Smooth muscle cell (in vitro differentiated cells): ENCODE results near the gene MVD. TPM values are rescaled to one million over a fixed set of nuclear protein-coding genes. Genes with fewer than 3 reads are reported as not detected.

Experiments used
- DNase-seq: peaks from one replicate; lab custom pipeline; 2025; ENCODE audit not compliant: unreplicated experiment; lab: John Stamatoyannopoulos, UW
- H2AFZ ChIP-seq: fragments of 200-600 bp; sonication (generic); 2 replicates; pipeline ENCODE4 v1.6.0; 2016; ENCODE audit warnings: antibody characterized with exemption, low read depth, mild to moderate bottlenecking
- H3F3A ChIP-seq: fragments of 200-600 bp; sonication (generic); 2 replicates; pipeline ENCODE4 v1.6.0; 2017; ENCODE audit warnings: antibody characterized with exemption, low read depth
- H3K27ac ChIP-seq: fragments of 200-600 bp; sonication (generic); 2 replicates; pipeline ENCODE4 v1.5.1; 2016; ENCODE audit warnings: low read depth, mild to moderate bottlenecking
- H3K27me3 ChIP-seq: fragments of 200-600 bp; sonication (generic); 2 replicates; pipeline ENCODE4 v1.6.1; 2016; ENCODE audit warnings: low read depth, mild to moderate bottlenecking
- H3K36me3 ChIP-seq: fragments of 200-600 bp; sonication (generic); 2 replicates; pipeline ENCODE4 v1.5.1; 2016; ENCODE audit warnings: low read depth
- H3K4me1 ChIP-seq: fragments of 200-600 bp; sonication (generic); 2 replicates; pipeline ENCODE4 v1.5.1; 2016; ENCODE audit warnings: low read depth
- H3K4me2 ChIP-seq: fragments of 200-600 bp; sonication (generic); 2 replicates; pipeline ENCODE4 v1.6.0; 2016; ENCODE audit warnings: mild to moderate bottlenecking
- H3K4me3 ChIP-seq: fragments of 200-600 bp; sonication (generic); 2 replicates; pipeline ENCODE4 v1.5.1; 2016; ENCODE audit warnings: mild to moderate bottlenecking
- H3K79me2 ChIP-seq: fragments of 200-600 bp; sonication (generic); 2 replicates; pipeline ENCODE4 v1.6.0; 2016; ENCODE audit warnings: low read depth, mild to moderate bottlenecking
- H3K9ac ChIP-seq: fragments of 200-600 bp; sonication (generic); 2 replicates; pipeline ENCODE4 v1.6.0; 2016; ENCODE audit warnings: low read depth
- H3K9me3 ChIP-seq: fragments of 200-600 bp; sonication (generic); replicated peaks from 2 replicates; pipeline ENCODE4 v1.5.1; 2016; ENCODE audit warnings: low read depth
- H4K20me1 ChIP-seq: fragments of 200-600 bp; sonication (generic); 2 replicates; pipeline ENCODE4 v1.6.0; 2016; ENCODE audit warnings: low read depth
- WGBS: methylation state at CpG from one replicate; pipeline ENCODE4 v1.1.7; 2016; ENCODE audit warnings: low lambda C conversion rate; 5-methylcytosine and 5-hydroxymethylcytosine counted together
- polyA plus RNA-seq: library from polyadenylated mRNA; unstranded; fragments of >200 nt; fragmentation: Nextera tagmentation; extraction: Ambion mirVana; gene quantifications from 2 replicates; pipeline ENCODE4 v1.2.1, GENCODE V29; 2016
- total RNA-seq: library from RNA; depleted of rRNA; stranded (reverse); fragments of >200 nt; gene quantifications from 2 replicates; pipeline ENCODE4 v1.2.3, GENCODE V29; 2014
- TF ChIP-seq, protein P1 (sequence below): fragments of 200-600 bp; sonication (generic); IDR thresholded peaks from 2 replicates; pipeline ENCODE4 v1.5.1; 2017; ENCODE audit warnings: borderline replicate concordance, mild to moderate bottlenecking, antibody characterized with exemption; ENCODE audit not compliant: insufficient read depth, poor library complexity, severe bottlenecking

MVD gene
- total and polyA plus RNA-seq, 2 experiments from 2014 or later = 46.1 to 113 TPM

DNA sequence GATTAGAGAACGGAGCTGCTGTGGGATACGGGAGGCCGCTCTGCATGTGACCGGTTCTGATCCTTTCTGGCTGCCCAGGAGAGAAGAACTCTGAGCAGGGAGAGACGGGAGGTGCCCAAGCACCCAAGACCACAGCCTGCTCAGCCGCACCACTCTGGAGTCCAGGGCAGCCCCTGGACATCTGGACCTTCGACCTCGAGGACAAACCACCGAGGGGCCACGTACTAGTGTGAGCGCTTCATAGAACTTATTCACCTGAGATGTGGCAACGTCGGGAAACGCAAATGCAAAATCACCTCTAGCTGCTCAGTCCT, 37.4 kb upstream of the MVD start:
- Histone ChIP-seq H2AFZ (no peak overlapping the region), H3K4me3 (no peak overlapping the region), H3K9ac (no peak overlapping the region), H3K27ac (no peak overlapping the region), H3K9me3 (no peaks in the 10 kb centered on the region), H4K20me1 (no peaks in the 10 kb centered on the region), H3F3A (no peaks in the 10 kb centered on the region), H3K4me1 (no peaks in the 10 kb centered on the region), H3K36me3 (no peaks in the 10 kb centered on the region), H3K27me3 (no peaks in the 10 kb centered on the region), H3K79me2 (peaks cover 8% of the 10 kb centered on the region), H3K4me2 (no peak overlapping the region)
- no peak for DNase-seq
- TF ChIP-seq, protein P1, sequence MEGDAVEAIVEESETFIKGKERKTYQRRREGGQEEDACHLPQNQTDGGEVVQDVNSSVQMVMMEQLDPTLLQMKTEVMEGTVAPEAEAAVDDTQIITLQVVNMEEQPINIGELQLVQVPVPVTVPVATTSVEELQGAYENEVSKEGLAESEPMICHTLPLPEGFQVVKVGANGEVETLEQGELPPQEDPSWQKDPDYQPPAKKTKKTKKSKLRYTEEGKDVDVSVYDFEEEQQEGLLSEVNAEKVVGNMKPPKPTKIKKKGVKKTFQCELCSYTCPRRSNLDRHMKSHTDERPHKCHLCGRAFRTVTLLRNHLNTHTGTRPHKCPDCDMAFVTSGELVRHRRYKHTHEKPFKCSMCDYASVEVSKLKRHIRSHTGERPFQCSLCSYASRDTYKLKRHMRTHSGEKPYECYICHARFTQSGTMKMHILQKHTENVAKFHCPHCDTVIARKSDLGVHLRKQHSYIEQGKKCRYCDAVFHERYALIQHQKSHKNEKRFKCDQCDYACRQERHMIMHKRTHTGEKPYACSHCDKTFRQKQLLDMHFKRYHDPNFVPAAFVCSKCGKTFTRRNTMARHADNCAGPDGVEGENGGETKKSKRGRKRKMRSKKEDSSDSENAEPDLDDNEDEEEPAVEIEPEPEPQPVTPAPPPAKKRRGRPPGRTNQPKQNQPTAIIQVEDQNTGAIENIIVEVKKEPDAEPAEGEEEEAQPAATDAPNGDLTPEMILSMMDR = no peak
- WGBS = 85% methylated on average over 14 of the region's 14 CpGs

DNA sequence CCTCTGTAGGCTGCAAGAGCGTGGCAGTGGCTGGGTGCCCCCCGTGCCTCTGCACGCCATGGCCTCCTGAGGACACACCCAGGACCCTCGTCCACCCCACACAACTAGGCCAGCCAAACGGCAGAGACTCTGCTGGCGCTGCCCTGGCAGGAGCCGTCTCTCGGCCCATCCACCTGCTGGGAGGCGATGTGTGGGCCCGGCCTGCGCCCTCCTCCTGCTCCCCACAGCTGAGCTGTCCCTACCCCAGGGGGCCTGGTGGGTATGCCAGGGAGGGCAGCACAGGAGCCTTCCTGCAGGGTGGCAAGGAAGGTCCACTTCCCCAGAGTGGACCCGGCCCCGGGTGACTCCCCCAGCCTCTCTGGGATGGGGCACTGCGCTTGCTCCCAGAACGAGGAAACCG, 36.3 kb upstream of the MVD start:
- Histone ChIP-seq H4K20me1 (no peaks in the 10 kb centered on the region), H3K4me2 (no peak overlapping the region), H3K27ac (no peak overlapping the region), H3K4me1 (no peaks in the 10 kb centered on the region), H3F3A (no peaks in the 10 kb centered on the region), H3K79me2 (no peaks in the 10 kb centered on the region), H3K4me3 (no peak overlapping the region), H3K9me3 (no peaks in the 10 kb centered on the region), H3K36me3 (no peaks in the 10 kb centered on the region), H3K9ac (no peak overlapping the region), H2AFZ (no peak overlapping the region), H3K27me3 (no peaks in the 10 kb centered on the region)
- no peak for DNase-seq
- 93% methylated on average over 16 of the region's 16 CpGs for WGBS
- TF ChIP-seq, protein P1 = no peak

DNA sequence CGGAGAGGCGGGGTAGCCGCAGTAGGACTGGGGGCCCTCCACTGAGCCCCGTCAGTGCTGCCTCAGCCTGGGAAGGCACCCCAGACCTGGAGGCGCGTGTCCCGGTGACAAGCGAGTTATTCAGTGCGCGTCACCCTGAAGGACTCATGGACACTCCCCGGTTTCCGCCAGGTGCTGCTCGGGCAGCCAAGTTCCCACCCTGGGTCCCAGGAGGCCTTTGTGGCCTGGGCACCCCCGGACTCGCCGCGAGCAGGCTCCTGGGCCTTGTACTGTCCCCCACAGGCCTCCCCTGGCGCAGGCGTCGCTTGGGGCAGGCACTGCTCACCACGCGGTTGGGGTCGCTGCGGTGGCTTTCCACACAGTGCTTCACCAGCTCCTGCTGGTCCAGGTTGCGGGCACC, 35.8 kb upstream of the MVD start:
- Histone ChIP-seq H3K4me1 (no peaks in the 10 kb centered on the region), H3K79me2 (no peaks in the 10 kb centered on the region), H3F3A (no peaks in the 10 kb centered on the region), H3K36me3 (no peaks in the 10 kb centered on the region), H4K20me1 (no peaks in the 10 kb centered on the region), H3K9ac (no peak overlapping the region), H3K27ac (no peak overlapping the region), H3K9me3 (no peaks in the 10 kb centered on the region), H3K4me3 (no peak overlapping the region), H3K4me2 (no peak overlapping the region), H2AFZ (no peak overlapping the region), H3K27me3 (no peaks in the 10 kb centered on the region)
- 97% methylated on average over 25 of the region's 25 CpGs for WGBS
- DNase-seq = no peak
- TF ChIP-seq, protein P1 = no peak

DNA sequence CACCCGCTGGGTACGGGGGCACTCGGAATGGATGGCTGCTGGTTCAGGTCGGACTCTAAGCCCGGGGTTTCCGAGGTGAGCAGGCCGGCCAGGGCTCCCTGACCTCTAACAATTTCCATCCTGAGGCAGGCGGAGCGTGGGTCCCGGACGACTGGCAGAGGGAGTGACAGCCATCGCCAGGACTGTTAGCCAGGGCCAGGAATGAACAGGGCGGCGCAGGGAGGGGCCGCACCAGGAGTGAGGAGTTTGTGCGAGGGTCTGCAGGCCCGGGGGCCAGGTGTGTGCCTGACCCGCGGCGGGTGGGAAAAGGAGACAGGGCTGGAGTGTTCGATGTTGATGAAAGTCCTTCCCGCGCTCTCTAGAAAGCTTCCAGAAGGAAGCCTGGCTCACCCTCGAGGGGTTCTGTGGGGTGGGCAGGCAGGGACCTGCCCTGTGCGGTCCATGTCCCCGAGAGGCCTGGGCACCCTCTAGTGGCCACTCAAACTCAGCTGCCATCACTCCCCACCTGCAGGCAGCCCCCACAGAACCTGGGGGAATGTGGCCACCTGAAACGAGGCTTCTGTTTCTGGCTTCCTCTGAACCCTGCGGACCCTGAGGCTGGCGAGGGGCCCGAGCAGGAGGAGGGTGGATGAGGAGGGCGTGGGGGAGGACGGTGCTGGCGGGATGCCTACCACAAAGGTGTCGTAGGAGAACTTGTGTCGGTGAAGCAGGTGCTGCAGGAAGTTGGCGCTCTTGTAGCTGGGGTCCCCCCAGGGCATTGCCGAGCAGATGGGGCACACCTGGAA, 35.1 kb upstream of the MVD start:
- no peak overlapping the region for H3K4me2 ChIP-seq
- H3K27ac ChIP-seq = no peak overlapping the region
- H3K9me3 ChIP-seq = no peaks in the 10 kb centered on the region
- H2AFZ ChIP-seq = no peak overlapping the region
- no peaks in the 10 kb centered on the region for H3K36me3 ChIP-seq
- H3K4me3 ChIP-seq = no peak overlapping the region
- 95% methylated on average over 33 of the region's 37 CpGs for WGBS
- no peak overlapping the region for H3K9ac ChIP-seq
- H3F3A ChIP-seq = no peaks in the 10 kb centered on the region
- DNase-seq = no peak
- no peaks in the 10 kb centered on the region for H4K20me1 ChIP-seq
- H3K4me1 ChIP-seq = no peaks in the 10 kb centered on the region
- no peaks in the 10 kb centered on the region for H3K27me3 ChIP-seq
- TF ChIP-seq, protein P1 = peak; percentile 30
- no peaks in the 10 kb centered on the region for H3K79me2 ChIP-seq
